Mesenteric fat pad (tissue), 1 donor: ENCODE measurements around the gene EFNB3. TPM values are rescaled to one million over a fixed set of nuclear protein-coding genes. Genes with fewer than 3 reads are reported as not detected.

Experiments
- total RNA-seq: library from RNA; stranded (reverse); fragmentation: NEBNext Ultra II Directional; extraction: Animal tissue kit (Norgen Biotek cat#: 25700); gene quantifications from one replicate; pipeline ENCODE4 v1.2.1, GENCODE V29; 2021
- donor health status: DM: yes; HTN: yes; CAD: no.

EFNB3 gene
- total RNA-seq, 1 donor from 2014 or later: 0.58 TPM

Other genes starting within 250 kb of the EFNB3 start
- 72.5 TPM for gene ZBTB4, start 225.6 kb upstream of the EFNB3 start, total RNA-seq
- not detected for gene SLC35G6, start 223.8 kb upstream of the EFNB3 start, total RNA-seq
- gene POLR2A, start 220.8 kb upstream of the EFNB3 start, total RNA-seq: 102 TPM
- gene TNFSF12, start 156.1 kb upstream of the EFNB3 start, total RNA-seq: 43.0 TPM
- gene TNFSF13, start 146.5 kb upstream of the EFNB3 start, total RNA-seq: 26.3 TPM
- gene SENP3, start 143.3 kb upstream of the EFNB3 start, total RNA-seq: 48.7 TPM
- gene CD68, start 125.6 kb upstream of the EFNB3 start, total RNA-seq: 286 TPM
- 55.2 TPM for gene MPDU1, start 121.3 kb upstream of the EFNB3 start, total RNA-seq
- gene SOX15, start 115.1 kb upstream of the EFNB3 start, total RNA-seq: not detected
- 36.1 TPM for gene FXR2, start 90.3 kb upstream of the EFNB3 start, total RNA-seq
- 73.6 TPM for gene SAT2, start 77.4 kb upstream of the EFNB3 start, total RNA-seq
- gene SHBG, start 75.1 kb upstream of the EFNB3 start, total RNA-seq: 0.71 TPM
- gene ATP1B2, start 54.3 kb upstream of the EFNB3 start, total RNA-seq: 1.4 TPM
- 42.3 TPM for gene TP53, start 17.7 kb upstream of the EFNB3 start, total RNA-seq
- 4.9 TPM for gene WRAP53, start 16.7 kb upstream of the EFNB3 start, total RNA-seq
- 0.26 TPM for gene DNAH2, start 12.5 kb downstream of the EFNB3 start, total RNA-seq
- 92.5 TPM for gene KDM6B, start 129.0 kb downstream of the EFNB3 start, total RNA-seq
- 34.2 TPM for gene TMEM88, start 149.9 kb downstream of the EFNB3 start, total RNA-seq
- gene NAA38, start 152.4 kb downstream of the EFNB3 start, total RNA-seq: 68.3 TPM
- gene CYB5D1, start 152.8 kb downstream of the EFNB3 start, total RNA-seq: 16.7 TPM
- gene CHD3, start 183.6 kb downstream of the EFNB3 start, total RNA-seq: 40.9 TPM
- gene RNF227, start 211.1 kb downstream of the EFNB3 start, total RNA-seq: 0.80 TPM
- 1.3 TPM for gene KCNAB3, start 224.7 kb downstream of the EFNB3 start, total RNA-seq
- 97.5 TPM for gene TRAPPC1, start 226.7 kb downstream of the EFNB3 start, total RNA-seq
- 17.5 TPM for gene CNTROB, start 227.0 kb downstream of the EFNB3 start, total RNA-seq